Measurements from ENCODE around the gene LDLRAD3.

DNA sequence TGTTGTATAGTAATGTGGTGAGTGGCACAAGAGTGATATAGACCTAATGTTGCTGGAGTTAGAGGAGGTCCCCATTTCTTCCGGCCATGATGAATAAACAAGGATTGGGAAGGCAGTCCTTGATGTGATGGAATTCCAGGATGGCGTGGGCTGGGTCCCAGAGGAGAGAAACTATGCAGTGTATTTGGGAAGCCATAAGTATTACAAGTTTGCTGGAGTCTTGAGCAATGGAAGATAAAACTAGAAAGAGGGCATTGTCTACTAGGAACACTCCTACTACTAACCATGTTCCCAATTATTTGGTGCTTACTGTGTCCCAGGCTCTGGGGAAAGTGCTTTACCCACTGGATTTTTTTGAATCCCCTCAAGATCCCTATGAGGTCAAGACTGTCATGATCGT lies 20.0 kb downstream of the LDLRAD3 start:
- TF ChIP-seq RAD21 (IDR thresholded peaks at IDR 0.05; ENCODE audit: low read depth) (no peak), CEBPB (IDR thresholded peaks at IDR 0.05) (no peak)
